Forelimb muscle (tissue), 1 donor: ENCODE measurements around the gene STIM1. TPM values are rescaled to one million over a fixed set of nuclear protein-coding genes. Genes with fewer than 3 reads are reported as not detected.
"Not testable (repeated sequence)": the region's sequence is repeated elsewhere in the genome, so short reads cannot be mapped to it uniquely, and the experiment has no call there.

Experiments
- DNase-seq: peaks from one replicate; pipeline ENCODE4 v3.0.0-alpha.2; 2013; ENCODE audit warnings: low read depth
- polyA plus RNA-seq: library from polyadenylated mRNA; unstranded; fragments of 120-200 nt; gene quantifications from one replicate; pipeline ENCODE4 v1.2.1, GENCODE V29; 2013; ENCODE audit not compliant: insufficient read length

STIM1 gene
- polyA plus RNA-seq = 116 TPM

- DNase-seq = peak; percentile 84
These were observed at the start of gene STIM1 for GRCh38 chr11:3854977-3855807. Gene STIM1, plus strand, starts transcription at chr11:3855664. Its CDS starts 607 bp downstream, at chr11:3856271.

GRCh38 chr11:3807909-3808860 is 47.3 kb upstream of the STIM1 start, which contains the start of gene PGAP2:
Gene PGAP2, plus strand, starts transcription at chr11:3808560. Its CDS starts 2,700 bp downstream, at chr11:3811260.
- no peak for DNase-seq

DNA sequence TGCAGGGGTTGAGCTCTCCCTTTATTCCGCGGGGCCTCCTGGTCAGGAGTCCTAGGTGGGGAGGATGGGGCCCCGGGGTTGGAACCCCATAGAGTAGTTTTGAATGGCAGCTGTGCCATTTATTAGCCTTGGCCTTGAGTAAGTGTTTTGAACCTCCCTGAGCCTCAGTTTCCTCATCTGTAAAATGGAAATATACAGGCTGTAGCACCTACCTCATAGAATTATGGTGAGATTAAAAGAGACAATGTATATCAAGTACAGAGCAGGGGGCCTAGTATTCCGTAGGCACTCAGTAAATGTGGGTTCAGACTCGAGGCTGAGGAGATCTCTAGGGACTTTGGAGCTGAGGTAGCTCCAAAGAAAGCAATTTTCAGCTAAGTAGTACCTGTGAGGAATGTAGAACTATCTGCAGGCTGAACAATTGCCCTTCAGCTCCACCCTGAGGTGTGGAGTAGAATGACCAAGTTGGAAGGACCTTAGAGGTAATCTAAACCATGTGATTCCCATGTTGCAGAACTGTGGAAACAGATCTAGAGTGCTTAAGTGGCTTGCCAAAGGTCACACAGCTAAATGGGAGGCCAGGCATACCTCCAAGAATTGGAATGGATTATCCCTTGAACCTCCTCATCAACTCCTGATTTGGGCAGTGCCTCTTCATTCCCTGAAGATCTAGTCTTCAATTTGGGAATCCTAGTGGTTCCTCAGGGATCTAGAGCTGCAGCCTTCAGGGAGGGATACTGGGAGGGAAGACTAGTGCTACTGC is 46.4 kb upstream of the STIM1 start:
- DNase-seq = no peak

DNA sequence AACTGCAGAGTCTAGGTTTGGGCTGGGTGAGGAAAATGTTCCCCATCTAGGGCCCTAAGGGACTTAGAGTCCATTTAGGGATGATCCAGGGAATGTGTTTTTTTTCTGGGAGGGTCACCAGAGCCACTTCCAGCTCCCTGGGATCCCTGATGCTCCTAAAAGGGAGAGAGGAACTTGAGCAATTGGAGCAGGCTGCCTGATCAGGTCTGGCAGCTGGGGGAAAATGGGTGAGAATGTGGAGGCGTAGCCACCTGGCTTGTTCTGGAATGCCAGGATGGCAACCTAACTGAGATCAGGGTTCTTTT is 45.9 kb upstream of the STIM1 start:
- DNase-seq = no peak

GRCh38 chr11:3810446-3810845 is 45.0 kb upstream of the STIM1 start:
- DNase-seq = no peak

DNA sequence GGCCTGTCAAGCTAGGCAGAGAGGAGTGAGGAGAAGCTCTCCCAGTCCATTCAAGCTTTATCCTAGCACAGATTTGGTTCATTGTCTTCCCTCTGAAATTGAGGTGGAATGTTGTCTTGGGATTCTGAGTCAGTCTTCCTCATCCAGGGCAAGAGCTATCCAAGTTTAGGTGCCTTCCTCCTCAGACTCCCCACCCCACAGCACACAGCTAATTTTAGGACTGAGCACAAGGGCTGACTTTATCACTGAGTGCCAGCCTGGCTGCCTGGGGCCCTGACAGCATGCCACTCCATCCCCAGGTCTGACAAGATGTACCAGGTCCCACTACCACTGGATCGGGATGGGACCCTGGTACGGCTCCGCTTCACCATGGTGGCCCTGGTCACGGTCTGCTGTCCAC is 44.5 kb upstream of the STIM1 start:
- DNase-seq = no peak

GRCh38 chr11:3814832-3815231 is 40.6 kb upstream of the STIM1 start:
- not testable (repeated sequence) for DNase-seq

GRCh38 chr11:3815845-3816244 is 39.6 kb upstream of the STIM1 start:
- DNase-seq = no peak

- no peak for DNase-seq
These were observed 38.8 kb upstream of the STIM1 start for GRCh38 chr11:3816673-3817072.

DNA sequence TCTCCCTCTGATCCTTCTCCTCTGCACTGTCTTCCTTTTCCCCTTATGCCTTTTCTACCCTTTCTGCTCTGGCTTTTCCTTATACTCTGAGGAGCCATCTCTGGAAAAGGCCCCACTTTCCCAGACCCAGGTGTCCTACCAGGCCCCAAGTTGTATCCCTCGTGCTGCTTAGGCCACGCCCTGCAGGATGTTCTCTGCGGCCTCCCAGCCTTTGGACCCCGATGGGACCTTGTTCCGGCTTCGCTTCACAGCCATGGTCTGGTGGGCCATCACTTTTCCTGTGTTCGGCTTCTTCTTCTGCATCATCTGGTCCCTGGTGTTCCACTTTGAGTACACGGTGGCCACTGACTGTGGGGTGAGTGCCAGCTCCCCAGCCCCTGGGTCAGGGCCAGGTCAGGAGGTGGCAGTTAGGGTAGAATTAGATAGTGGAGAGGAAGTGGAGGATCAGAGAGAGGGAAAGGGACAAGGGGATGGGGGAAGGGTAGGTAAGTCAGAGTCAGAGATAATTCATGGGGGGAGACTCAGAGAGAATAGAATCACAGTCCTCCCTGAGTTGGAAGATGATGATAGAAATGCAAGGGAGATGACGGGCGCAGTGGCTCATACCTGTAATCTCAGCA is 38.2 kb upstream of the STIM1 start:
- no peak for DNase-seq

DNA sequence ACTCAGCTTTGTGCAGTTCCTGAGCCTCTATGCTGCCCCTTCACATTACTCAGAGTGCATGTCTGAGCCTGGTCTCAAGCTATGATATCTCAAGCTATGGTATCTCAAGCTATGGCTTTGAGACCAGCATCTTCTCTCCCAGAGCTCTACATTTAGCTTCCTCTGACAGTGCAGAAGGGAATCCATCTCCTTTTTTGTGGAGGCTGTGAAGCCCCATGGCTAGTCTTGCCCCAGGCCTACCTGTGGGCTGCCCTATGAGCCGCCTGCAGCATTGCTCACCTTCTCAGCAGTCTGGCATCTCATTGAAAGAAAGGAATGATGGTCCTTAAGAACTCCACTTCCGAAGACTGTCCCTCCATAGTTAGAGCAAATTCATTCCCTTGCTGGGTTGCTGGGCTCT is 34.5 kb upstream of the STIM1 start:
- no peak for DNase-seq

- no peak for DNase-seq
These were observed 33.2 kb upstream of the STIM1 start for GRCh38 chr11:3822312-3822711.

GRCh38 chr11:3823303-3823702 is 32.2 kb upstream of the STIM1 start:
- no peak for DNase-seq

- no peak for DNase-seq
These were observed 31.5 kb upstream of the STIM1 start for GRCh38 chr11:3823762-3824506.

- no peak for DNase-seq
These were observed 30.6 kb upstream of the STIM1 start for GRCh38 chr11:3824714-3825472.

DNA sequence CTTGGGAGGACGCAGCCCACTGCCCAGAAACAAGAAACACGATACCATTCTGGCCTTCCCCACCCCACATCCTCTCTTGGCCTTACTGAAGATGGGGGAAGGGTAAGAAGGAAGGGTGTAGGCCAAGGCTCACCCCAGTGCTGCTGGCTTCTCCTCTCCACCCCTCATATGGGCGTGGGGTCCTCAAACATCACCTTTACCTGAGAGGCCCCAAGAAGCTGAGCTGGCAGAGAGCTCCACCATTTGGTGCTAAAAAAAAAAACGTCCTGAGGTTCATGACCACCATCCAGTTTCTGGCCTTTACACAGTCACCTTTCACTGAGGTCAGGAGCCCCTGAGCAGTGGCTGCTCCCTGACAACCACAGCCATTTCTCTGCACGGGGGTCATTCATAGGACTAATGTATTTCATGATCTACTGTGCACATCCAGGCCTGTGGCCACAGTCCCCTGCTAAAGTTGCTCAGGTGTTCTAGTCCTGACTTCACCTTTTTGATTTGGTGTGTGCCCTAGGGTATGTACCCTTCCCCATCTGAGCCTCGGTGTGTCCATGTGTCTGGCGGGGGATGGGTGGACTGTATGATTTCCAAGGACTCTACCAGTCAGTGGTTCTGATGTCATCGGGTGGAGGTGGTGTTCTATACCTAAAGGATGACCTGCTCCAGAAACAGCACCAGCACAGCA is 29.9 kb upstream of the STIM1 start:
- DNase-seq = no peak

- DNase-seq = no peak
These were observed 28.7 kb upstream of the STIM1 start for GRCh38 chr11:3826721-3827120.

GRCh38 chr11:3827434-3828186 is 27.9 kb upstream of the STIM1 start:
- DNase-seq = no peak

DNA sequence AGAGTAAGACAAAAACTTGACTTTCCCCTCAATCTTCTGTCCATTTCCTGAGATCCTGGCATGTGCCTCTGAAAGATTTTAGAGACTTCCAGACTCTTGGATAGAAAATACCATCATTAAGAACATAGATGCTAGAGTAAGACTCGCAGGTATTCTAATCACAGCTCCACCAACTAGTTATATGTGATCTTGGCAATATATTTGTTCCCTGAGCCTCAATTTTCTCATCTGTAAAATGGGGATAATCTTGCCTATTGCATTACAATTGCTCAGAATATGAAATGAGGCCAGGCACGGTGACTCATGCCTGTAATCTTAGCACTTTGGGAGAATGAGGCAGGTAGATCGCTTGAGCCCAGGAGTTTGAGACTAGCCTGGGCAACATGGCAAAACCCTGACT is 25.4 kb upstream of the STIM1 start:
- DNase-seq = no peak
